Right ventricle myocardium inferior (tissue), 1 donor: ENCODE measurements around the gene MORC1. TPM values are rescaled to one million over a fixed set of nuclear protein-coding genes. Genes with fewer than 3 reads are reported as not detected.
"Not testable (repeated sequence)": the region's sequence is repeated elsewhere in the genome, so short reads cannot be mapped to it uniquely, and the experiment has no call there.

ENCODE experiments used
- ATAC-seq: fragments of 200-7000 bp; cut with Tn5 transposase; one replicate; pipeline ENCODE4 v1.9.1; 2020; ENCODE audit warnings: mild to moderate bottlenecking, moderate library complexity
- DNase-seq: peaks from one replicate; pipeline ENCODE4 v3.0.0; 2021; ENCODE audit errors: missing footprints
- intact Hi-C: fragments of 100-400 bp; cut with DNase I; formaldehyde crosslinking; loops from one replicate; pipeline ENCODE4 v1.11.0; 2022
- long read RNA-seq: library from polyadenylated mRNA; unstranded; transcript quantifications from one replicate; pipeline ENCODE4 v2.0.0, GENCODE V29; 2021
- total RNA-seq: library from RNA; stranded (reverse); fragmentation: NEBNext Ultra II Directional; extraction: Animal tissue kit (Norgen Biotek cat#: 25700); gene quantifications from one replicate; pipeline ENCODE4 v1.2.1, GENCODE V29; 2021
- donor health status: DM: no; HTN: yes; CAD: no; lungs with severe emphysema.

Gene MORC1
- total RNA-seq, result not detected
- long read RNA-seq, result 0 reads

DNA sequence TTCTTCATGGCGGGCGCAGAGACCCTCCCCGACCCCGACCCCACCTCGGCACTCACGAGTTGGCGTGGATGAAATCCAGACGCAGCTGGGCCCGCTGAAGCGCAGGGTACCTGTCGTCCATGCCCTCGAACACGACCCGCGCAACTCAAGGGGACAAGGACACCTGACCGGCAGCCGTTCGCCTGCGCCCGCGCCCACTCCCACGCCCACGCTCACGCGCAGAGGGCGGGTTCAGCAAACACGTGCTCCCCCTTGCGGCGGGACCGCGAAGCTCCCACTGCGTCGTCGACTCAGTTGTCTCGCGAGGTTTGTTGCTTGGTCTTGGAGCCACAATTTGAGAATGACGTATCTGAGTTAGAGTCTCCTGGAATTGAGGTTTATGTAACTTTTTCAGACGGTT is at the start of gene MORC1:
Gene MORC1 (minus strand): TSS at position 196 of the 400 bp plus-strand sequence. CDS start 75 bp downstream, at position 121.
- peak; percentile 64 for DNase-seq
- ATAC-seq, result no peak
- intact Hi-C loops, result no loop called here

GRCh38 chr3:109165905-109166304 is 48.0 kb upstream of the MORC1 start:
- DNase-seq, result no peak
- intact Hi-C loops, result no loop called here
- ATAC-seq, result no peak

DNA sequence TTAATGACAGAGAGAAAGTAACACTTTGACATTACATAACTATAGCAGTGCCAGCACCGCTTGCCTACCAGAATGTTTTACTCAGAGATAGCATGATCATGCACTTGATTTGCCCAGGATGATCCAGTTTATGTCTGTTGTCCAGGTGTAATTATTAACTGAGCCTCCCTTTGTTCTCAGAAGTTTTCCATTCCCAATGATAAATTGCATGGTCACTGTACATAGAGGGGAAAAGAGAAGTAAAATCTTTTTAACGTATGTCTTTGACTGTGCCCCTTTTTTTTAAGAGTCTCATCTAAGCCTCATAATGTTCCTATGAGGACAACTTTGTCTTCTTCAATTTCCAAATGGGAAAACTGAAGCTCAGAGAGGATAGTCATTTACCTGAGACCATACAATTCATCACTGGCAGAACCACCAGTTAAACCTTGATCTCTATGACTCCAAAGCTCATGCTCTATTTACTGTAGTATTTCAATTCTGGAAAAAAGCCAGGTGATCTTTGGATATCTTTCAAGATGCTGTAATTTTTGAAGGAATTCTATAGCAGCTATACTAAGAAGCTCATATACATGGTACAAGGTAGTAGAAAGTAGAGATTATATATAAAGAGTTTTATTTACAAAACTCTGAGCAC is 43.7 kb upstream of the MORC1 start:
- DNase-seq, result no peak
- intact Hi-C loops, result no loop called here
- ATAC-seq, result no peak

- no peak for DNase-seq
- ATAC-seq, result no peak
- intact Hi-C loops, result no loop called here
Observed at GRCh38 chr3:109155828-109156227, 37.9 kb upstream of the MORC1 start.

DNA sequence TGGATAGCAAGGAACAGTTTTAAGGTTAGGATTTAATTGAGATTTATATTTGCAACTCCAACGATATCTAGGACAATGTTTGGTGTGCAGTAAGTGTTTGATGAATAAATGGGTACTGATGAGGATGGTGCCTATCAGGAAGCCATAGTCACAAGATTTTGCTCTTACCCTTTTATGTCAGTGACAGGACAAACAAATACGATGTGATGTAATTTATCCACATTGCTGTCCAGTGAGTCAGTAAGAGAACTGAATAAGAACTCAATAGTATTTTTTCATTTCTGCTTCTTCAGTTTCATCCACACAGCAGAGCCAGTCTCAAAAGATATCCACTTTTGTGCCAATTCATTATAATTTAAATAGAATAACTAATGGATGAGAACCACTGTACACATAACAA is 37.0 kb upstream of the MORC1 start:
- ATAC-seq, result no peak
- no peak for DNase-seq
- intact Hi-C loops, result no loop called here

GRCh38 chr3:109152320-109152719 is 34.4 kb upstream of the MORC1 start:
- intact Hi-C loops, result no loop called here
- ATAC-seq, result no peak
- DNase-seq, result no peak

GRCh38 chr3:109149078-109149477 is 31.1 kb upstream of the MORC1 start:
- intact Hi-C loops, result no loop called here
- ATAC-seq, result no peak
- no peak for DNase-seq

GRCh38 chr3:109143646-109144045 is 25.7 kb upstream of the MORC1 start:
- no peak for ATAC-seq
- intact Hi-C loops, result no loop called here

DNA sequence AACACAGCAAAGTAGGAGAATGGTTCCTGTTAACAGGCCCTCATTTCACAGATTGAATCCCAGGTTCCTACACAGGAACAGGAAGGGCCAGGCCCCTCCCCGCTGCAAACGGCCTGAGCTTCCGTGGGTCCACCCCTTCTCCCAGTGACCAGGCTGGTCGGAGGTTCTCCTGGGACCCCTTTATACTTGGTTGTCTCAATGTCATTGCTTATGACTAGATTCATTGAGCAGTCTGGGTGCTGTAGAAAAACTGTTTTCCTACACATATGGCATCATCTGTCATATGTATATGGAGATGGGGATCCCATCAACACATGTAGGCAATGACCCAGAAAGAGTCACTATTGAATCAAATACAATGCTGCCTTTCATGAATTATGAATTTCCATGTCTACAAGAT is 22.4 kb upstream of the MORC1 start:
- intact Hi-C loops, result no loop called here
- ATAC-seq (no peak), DNase-seq (no peak)

More at GRCh38 chr3:109143646-109144045, 25.7 kb upstream of the MORC1 start:
- DNase-seq, result no peak

GRCh38 chr3:109137761-109138160 is 19.8 kb upstream of the MORC1 start:
- intact Hi-C loops, result no loop called here
- DNase-seq (no peak), ATAC-seq (no peak)

GRCh38 chr3:109136523-109136922 is 18.6 kb upstream of the MORC1 start, which contains the start of gene C3orf85:
Gene C3orf85 (plus strand): TSS chr3:109136719. CDS start chr3:109136848, 129 bp downstream.
- DNase-seq (no peak), ATAC-seq (no peak)
- intact Hi-C loops, result no loop called here

DNA sequence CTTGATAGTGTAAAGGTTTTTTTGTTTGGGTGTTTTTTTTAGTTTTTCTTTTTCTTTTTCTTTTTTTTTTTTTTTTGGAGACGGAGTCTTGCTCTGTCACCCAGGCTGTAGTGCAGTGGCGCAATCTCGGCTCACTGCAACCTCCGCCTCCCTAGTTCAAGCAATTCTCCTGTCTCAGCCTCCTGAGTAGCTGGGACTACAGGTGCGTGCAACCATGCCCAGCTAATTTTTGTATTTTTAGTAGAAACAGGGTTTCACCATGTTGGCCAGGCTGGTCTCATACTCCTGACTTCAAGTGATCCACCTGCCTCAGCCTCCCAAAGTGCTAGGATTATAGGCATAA is 15.5 kb upstream of the MORC1 start:
- intact Hi-C loops, ATAC-seq: not testable (repeated sequence)

DNA sequence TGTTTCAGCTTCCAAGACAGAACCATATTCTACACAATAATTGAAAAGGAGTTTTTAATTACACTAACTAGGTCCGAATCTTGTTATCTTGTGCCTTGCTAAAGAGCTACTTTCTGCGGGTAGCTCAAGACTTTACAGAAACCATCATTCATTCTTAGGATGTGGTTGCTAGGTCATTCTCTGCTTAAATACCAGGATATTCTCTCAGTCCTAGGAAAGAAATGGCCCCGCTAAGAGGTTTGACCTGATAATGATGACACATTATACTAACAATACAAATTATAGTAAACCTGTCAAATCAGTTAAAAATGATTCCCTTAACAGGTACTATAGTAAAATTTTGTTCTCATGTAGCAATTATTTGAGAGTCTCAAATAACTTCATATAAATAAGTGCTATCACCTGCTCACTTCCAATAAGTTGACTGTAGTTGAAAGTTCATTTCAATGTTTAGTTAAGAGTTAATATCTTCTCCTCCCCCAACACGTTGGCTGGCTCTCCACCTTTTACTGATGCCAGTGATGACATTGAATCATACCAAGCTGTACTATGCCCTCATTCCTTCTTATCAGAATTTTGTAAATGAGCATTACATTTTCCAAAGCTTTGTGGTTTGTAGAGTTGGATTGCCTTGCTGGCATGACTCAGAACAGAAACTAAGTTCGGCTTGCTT is 15.0 kb upstream of the MORC1 start:
- DNase-seq (no peak), ATAC-seq (no peak)
- intact Hi-C loops, result no loop called here

More for the DNA sequence above, 15.5 kb upstream of the MORC1 start:
- DNase-seq, result not testable (repeated sequence)

DNA sequence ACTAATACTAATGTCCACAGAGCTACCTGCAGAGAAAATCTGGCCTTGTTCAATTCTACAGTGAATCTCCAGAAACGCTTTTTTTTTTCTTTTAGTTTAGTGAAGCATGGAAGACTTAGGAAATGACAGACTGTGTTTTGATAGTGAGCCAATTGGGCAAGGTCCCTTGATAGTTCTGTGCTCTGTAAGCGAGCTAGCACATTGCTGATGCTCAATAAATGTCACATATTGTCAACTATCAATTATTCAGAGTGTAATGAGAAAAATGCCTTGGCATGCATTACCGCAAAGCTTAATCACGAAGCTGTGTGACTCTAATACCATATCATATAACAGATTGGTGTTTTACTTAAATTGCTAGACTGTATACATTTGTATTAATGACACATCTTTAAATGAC is 13.3 kb upstream of the MORC1 start:
- ATAC-seq, result no peak
- DNase-seq, result no peak
- intact Hi-C loops, result no loop called here

DNA sequence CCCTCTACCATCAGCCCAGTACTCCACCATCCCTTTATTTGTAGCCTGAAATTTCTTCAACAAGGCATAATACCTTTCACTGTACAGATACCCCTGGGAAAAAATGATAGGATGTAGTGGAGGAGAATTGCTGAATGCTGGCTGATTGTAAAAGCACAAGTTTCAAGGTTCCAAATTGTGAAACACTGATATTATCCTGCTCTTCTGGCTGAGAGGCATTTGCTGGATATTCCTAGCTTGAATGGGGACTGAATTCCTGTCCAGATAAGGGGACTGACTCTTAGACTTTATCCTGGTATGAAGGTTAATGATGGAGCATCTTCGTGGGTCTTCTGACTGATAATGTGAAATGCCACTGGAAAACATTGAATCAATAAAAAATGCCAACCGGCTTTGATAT is 9.6 kb upstream of the MORC1 start:
- intact Hi-C loops, result no loop called here
- no peak for ATAC-seq
- DNase-seq, result no peak

GRCh38 chr3:109125902-109126301 is 8.0 kb upstream of the MORC1 start:
- intact Hi-C loops, result no loop called here
- no peak for ATAC-seq
- no peak for DNase-seq

DNA sequence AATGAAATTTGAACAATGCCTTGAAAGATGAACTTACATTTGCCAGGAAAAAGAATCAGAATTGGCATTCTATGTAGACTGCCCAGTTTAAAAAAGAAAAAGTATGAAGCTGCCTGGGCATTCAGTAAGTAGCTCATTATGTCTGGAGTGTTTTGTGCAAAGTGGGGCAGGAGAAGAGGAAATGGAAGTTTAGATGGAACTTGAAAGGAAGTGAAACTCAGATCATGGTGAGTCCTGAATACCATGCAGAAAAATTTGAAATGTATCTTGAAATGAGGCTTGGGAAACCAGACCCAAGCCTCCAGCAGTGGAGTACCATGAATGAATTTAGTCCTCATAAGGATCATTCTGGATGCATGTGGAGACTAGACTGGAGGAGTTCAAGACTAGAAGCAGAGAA is 4.8 kb upstream of the MORC1 start:
- intact Hi-C loops, result no loop called here
- DNase-seq, result no peak
- ATAC-seq, result no peak

GRCh38 chr3:109118584-109118983 is 650 bp upstream of the MORC1 start:
- intact Hi-C loops, result no loop called here
- no peak for ATAC-seq

DNA sequence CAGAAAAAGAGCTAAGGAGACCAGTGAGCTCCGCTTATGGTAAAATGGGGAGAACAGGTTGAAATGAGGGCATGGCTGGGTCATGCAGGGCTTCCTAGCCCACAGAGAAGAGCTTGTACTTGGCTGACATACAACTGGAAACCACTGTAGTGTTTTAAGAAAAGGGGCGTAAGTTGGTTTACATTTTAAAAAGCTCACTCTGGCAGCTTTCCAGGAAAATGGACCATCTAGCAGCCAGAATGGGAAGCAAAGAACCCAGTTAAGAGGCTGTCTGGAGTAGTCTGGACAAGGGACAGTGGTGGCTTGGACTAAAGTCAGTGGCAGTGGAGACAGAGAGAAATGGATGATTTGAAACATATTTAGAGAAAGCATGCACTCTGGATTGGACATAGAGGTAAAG is 1.9 kb downstream of the MORC1 start:
- intact Hi-C loops, result no loop called here
- DNase-seq (no peak), ATAC-seq (no peak)

More at GRCh38 chr3:109118584-109118983, 650 bp upstream of the MORC1 start:
- DNase-seq, result no peak

GRCh38 chr3:109115451-109115850 is 2.5 kb downstream of the MORC1 start:
- intact Hi-C loops, result no loop called here
- DNase-seq, result no peak
- no peak for ATAC-seq

DNA sequence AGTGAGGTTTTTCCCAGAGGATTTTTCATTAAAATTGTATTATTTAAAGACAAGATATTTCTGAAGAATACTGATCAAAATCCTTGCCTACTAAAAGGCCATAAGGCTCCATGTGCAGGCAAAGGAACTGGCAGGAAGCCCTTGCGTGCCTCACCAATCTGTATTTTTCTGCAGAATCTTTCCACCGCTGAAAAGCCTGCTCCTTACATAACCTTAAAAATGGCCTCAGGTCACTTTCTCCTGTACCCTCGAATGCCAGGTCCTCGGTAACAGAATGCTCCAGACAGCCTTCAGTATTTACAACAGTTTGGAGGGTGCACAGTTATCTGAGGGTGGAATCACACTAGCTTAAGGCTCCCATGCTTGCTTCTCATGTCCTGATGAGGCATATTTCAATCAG is 3.2 kb downstream of the MORC1 start:
- DNase-seq (no peak), ATAC-seq (no peak)
- intact Hi-C loops, result no loop called here
